GM19035 (cell line): ENCODE data around the gene MYB.

Experiments used
- ATAC-seq: cut with Tn5 transposase; IDR thresholded peaks from one replicate; pipeline ENCODE4 v1.9.1; 2021; ENCODE audit not compliant: unreplicated experiment

The MYB gene

DNA sequence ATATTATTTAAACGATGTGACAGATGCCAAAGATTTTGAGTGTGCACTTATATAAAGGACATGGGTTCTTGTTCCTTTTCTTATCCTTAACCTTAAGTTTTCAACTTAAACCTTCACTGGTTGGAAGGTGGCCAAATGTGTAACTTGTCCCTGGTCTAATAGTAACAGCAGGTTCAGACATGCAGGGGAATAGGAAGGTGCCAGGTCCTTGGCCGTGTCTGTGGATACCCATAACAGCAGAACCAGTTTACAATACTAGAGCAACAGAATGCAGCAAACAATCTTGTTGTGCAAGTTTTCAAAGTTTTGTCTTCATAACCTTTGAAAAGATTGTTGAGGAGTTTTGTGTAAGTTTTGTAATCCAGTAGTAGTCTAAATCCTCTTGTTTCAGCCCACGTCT, 4.4 kb downstream of the MYB start:
- ATAC-seq: no peak

DNA sequence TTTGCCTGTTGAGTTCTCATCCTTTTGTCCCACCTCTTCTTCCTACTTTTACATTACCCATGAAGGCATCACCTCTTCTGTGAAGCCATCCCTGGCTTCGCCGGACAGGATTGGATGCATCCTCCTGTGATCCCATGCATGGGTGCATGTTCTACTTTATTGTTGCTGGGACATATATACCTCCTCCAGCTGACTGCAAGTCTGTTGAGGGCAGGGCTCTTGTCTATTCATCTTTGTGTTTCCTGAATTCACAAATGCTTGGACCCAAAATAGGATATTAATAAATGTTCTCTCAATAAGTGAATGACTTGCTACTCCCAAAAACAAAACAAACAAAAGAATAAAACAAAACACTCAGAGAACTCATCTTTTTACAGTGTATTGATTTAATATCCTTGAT, 5.1 kb downstream of the MYB start:
- no peak for ATAC-seq

DNA sequence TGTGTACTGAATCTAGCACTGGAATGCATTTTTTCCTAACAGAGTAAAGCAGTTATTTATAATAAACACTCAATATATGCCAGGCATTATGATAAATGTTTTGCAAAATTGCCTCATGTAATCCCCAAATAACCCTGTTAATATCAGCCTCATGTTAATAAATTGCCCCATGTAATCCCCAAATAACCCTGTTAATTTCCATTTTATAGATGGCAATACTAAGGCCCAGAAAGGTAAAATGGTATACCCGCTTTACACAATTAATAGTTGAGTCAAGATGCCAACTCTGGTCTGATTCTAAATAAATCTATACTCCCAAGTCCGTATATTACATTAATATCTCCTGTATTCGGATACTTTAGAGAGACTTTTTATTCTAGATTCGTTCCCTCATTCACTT, 6.3 kb downstream of the MYB start:
- no peak for ATAC-seq

- no peak for ATAC-seq
These were observed 7.6 kb downstream of the MYB start for GRCh38 chr6:135188718-135189117.

GRCh38 chr6:135189344-135189743, 8.2 kb downstream of the MYB start:
- ATAC-seq: no peak

DNA sequence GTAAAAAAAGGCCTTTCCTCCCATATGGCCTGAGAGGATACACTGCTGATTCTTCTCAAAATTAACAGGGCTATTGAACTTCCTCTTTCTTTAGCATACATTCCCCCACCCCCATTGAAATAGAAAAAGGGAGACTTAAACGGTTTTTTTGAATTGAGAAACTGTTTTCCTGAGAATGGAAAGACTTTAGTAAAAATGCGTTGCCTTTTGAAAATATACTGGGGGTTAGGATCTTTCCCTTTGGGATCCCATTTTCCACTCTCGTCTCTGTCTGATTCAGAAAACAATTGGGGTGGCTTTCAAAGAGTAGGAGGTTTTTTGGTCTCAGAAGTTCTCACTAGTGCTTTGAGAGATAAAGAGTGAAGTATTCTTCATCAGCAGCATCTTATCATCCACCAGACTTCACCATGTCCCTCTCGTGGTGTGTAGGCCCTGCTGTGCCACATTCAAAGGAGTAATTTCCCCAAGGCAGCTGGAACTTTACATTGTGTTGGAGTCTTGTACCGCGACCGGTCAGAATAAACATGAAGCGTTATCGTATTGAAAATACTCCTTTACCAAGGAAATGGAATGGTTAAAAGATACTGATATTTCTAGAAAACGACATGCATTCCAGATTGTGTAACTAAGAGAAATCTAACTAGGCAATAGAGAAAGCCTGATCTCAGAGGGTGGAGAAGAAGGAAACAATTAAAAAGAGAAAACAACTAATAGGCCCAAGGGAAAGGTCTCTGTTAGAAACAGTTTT, 10.6 kb downstream of the MYB start:
- ATAC-seq: no peak

DNA sequence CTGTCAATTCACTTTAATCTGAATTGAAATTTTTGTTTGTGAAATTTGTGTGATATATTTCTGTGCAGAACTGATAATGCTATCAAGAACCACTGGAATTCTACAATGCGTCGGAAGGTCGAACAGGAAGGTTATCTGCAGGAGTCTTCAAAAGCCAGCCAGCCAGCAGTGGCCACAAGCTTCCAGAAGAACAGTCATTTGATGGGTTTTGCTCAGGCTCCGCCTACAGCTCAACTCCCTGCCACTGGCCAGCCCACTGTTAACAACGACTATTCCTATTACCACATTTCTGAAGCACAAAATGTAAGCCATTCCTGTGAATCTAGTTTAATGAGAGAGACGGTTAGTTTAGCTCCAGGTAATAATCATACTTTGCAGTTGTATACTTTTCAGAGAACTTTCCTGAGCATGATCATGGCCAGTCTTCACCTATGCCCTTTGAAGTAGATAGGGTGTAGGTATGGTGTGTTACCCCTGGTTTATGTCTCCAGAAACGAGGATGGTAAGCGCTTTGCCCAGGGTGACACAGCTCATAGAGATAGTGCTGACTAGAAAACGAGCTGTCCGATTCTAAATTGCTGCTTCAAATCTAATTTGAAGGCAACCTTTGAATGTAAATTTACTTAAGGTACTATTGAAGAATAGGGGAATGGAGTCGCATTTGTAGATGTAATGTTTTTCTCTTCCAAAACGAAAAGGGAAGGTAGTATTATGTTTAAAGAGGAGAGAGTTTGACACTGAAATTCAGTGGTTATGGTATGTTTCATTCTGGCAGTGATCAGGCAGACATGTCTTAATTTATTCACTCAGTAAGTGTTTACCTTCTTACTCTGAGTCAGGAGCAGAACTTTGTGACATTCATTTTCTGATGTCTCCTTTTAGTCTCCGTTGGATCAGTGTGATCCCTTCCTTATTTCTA, 11.4 kb downstream of the MYB start:
- ATAC-seq: no peak

GRCh38 chr6:135193221-135193620, 12.1 kb downstream of the MYB start:
- ATAC-seq: no peak

- ATAC-seq: no peak
These were observed 13.9 kb downstream of the MYB start for GRCh38 chr6:135195041-135195440.

GRCh38 chr6:135195522-135195921, 14.4 kb downstream of the MYB start:
- no peak for ATAC-seq

DNA sequence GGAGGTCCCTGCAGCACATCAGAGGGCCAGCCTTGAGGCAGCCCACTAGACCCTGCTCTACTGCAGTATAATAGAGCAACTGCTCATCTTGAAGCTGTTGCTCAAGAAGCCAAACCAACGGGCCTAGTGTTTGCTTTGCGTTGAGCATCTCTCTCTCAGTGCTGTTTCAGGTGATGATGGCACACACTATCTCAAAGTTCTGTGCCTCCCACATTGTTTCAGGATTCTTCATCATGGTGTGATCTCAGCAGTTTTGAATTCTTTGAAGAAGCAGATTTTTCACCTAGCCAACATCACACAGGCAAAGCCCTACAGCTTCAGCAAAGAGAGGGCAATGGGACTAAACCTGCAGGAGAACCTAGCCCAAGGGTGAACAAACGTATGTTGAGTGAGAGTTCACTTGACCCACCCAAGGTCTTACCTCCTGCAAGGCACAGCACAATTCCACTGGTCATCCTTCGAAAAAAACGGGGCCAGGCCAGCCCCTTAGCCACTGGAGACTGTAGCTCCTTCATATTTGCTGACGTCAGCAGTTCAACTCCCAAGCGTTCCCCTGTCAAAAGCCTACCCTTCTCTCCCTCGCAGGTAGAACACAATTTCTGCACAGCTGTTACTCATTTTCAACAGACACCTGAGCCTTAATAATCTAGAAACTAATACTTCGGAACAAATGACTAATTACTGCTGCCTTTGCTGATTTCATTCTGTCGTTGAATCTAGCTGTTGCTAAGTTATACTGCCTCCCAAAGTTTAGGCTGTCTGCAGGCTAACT, 15.8 kb downstream of the MYB start:
- no peak for ATAC-seq

DNA sequence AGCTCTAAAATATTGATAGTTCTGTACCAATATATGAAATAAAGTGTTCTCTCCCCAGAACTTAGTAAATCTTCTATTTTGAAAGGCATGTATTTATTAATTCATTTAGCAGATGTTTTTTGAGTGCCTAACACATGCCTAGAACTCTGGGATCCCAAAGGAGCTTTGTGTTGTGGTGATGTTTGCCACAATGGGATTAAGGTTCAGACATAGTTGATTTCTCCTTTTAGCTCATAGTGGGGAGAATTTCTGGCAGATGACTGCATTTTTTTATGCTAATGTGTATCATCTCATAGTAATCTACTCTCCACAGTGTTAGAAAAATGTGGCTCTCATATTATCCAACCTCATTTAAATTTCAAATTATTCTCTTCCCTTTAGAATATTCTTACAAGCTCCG, 21.7 kb downstream of the MYB start:
- ATAC-seq: no peak

DNA sequence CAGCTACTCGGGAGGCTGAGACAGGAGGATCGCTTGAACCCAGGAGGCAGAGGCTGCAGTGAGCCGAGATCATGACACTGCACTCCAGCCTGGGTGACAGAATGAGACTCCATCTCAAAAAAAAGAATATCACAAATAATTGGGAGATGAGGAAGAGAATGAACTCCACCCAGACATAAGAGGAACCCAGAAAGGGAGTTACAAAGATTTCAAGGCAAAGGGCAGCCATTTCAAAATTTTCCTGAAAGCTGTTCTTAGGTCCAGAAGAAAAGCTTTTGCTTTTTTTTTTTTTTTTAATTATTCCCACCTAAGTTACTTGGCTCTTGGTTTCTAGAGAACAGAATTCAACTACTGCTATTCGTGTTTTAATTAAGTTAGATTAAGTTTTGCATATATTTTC, 23.8 kb downstream of the MYB start:
- ATAC-seq: no peak

- no peak for ATAC-seq
These were observed 28.7 kb downstream of the MYB start for GRCh38 chr6:135209803-135210202.

GRCh38 chr6:135210632-135211305, 29.7 kb downstream of the MYB start:
- ATAC-seq: no peak

DNA sequence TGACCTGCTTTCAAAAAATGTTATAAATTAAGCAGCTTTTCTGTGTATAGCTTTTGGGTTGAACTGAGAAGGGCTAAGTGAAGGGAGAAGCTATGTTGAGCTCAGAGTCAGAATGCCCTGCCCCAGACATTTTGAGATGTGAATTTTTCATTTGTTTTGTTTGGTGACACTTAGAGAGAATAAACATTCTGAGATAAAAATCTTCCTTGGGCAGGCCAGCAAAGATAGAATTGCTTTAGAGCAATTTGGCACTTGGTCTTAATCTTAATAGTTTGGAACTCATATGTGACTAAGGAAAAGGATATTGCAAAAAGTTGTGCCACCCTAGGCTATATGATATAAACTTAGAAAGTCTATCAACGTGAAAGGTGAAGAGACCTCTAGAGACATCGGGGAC, 30.2 kb downstream of the MYB start:
- no peak for ATAC-seq

GRCh38 chr6:135212020-135212806, 31.1 kb downstream of the MYB start:
- ATAC-seq: no peak

GRCh38 chr6:135212935-135213334, 31.8 kb downstream of the MYB start:
- no peak for ATAC-seq

- no peak for ATAC-seq
These were observed 32.5 kb downstream of the MYB start for GRCh38 chr6:135213616-135214015.

DNA sequence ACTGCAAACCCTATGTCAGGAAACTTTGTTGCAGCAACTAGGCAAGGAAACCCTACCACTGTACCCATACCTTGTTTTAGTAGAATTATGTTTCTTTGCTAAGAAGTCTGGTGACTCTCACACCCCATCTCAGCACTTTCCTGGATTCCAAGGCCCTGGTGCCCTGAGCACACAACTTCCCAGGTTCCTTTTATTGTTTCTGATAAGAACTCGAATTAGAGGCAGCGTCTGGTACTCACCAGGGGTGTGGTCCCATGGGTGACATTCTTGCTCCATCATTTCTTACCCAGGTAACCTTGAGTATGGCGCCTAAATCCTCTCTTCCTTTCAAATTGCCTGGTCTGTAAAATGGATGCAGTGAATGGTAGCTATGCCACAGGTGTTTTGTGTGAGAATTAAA, 34.1 kb downstream of the MYB start:
- ATAC-seq: no peak
